Measurements from ENCODE around the gene VPS33A. TPM values are rescaled to one million over a fixed set of nuclear protein-coding genes. Genes with fewer than 3 reads are reported as not detected.
A peak's percentile ranks its signal among the peaks of the same experiment; 100 is the strongest.

Gene VPS33A
- total RNA-seq (2021; fragmentation: NEBNext Ultra II Directional; extraction: Animal tissue kit (Norgen Biotek cat#: 25700)) (40.2 and 41.8 TPM in 2 replicates), polyA plus RNA-seq (2011; rRNA removed) (16.4 and 18.7 TPM in 2 replicates), polyA minus RNA-seq (2011; rRNA and poly(A)+ RNA removed) (19.4 and 28.7 TPM in 2 replicates)
- 21.1 TPM for polyA plus RNA-seq (2011; cell fraction: cytosol; rRNA removed)
- 17.7 TPM for polyA plus RNA-seq (2011; cell fraction: nucleus; rRNA removed)
- 25.6 to 39.2 TPM (median 28.9 TPM) in 4 replicates for polyA plus RNA-seq (2012, experiment 1 of 2)
- 10.8 TPM for polyA plus RNA-seq (2012, experiment 2 of 2)
- 17.1 TPM for polyA plus RNA-seq (2013, experiment 1 of 2)
- 17.5 TPM for polyA plus RNA-seq (2013, experiment 2 of 2)
- 17.2 TPM for polyA minus RNA-seq (2011; cell fraction: cytosol; rRNA and poly(A)+ RNA removed)
- polyA minus RNA-seq (2011; cell fraction: nucleus; rRNA and poly(A)+ RNA removed): 7.3 TPM
- long read RNA-seq, experiment 1, full-length matches to known transcripts: 6 of 30 reads
- long read RNA-seq, experiment 1, partial matches to known transcripts: 12 of 30 reads
- long read RNA-seq, experiment 1, other reads (novel, unspliced or antisense): 12 of 30 reads
- long read RNA-seq, experiment 2, full-length matches to known transcripts: 31 of 68 reads
- long read RNA-seq, experiment 2, partial matches to known transcripts: 26 of 68 reads
- long read RNA-seq, experiment 2, other reads (novel, unspliced or antisense): 11 of 68 reads

DNA sequence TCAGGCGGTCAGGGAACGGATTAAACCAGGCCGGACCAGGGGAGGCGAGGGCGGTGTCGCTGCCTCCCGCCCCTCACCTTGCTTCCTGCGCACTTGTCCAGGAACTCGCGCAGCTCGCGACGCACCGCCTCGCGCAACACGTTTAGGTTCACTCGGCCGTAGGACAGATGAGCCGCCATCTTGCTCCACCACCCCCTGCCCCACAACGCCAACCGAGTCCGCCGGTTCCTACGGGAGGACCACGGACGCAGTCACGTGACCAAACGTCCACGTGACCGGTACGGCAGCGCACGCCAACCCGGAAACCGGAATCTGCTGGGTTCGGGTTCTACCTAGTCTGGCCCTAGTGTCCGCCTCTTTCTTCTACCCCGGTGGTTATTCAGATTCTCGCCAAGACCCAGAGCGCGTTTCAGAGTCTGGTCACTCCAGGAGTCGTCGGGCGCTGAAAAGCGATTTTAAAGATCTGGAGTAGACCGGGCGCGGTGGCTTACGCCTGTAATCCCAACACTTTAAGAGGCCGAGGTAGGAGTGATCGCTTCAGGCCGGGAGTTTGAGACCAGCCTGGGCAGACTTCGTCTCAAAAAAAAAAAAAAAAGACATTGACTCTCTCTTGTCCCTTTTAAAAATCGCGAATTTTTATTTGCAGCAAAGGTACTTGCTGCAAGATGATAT lies at the start of gene VPS33A:
TSS of gene VPS33A (minus strand) at position 265 of the 672 bp plus-strand sequence. CDS start at position 179, 86 bp downstream.
- Histone ChIP-seq H3K27ac (ENCODE audit: low read depth, low read length) (peak within 1 kb of the TSS; percentile 86), H3K9me3 (ENCODE audit: insufficient read depth in 2 of 2, low read depth in 1 of 2, low read length in 1 of 2) (no peaks in the 10 kb centered on the region), H3K79me1 (ENCODE audit: low read depth, low read length) (no peaks in the 10 kb centered on the region), H3K27me3 (replicated peaks in 1 of 4; ENCODE audit: control insufficient read depth in 3 of 4, extremely low read depth in 1 of 4, insufficient read depth in 3 of 4, low read length in 3 of 4) (no peaks in the 10 kb centered on the region), H3K14ac (ENCODE audit: insufficient read length) (no peak within 1 kb of the TSS), H2BK120ac (replicated peaks; ENCODE audit: low read depth, low read length) (no peak within 1 kb of the TSS), H3K36me3 (ENCODE audit: control insufficient read depth in 2 of 4, insufficient read depth in 4 of 4, low read length in 3 of 4) (peaks cover 0 to 7% (median 3%) of the 10 kb centered on the region in 4 experiments; a peak in 5 of 8 replicates), H3K4me1 (replicated peaks in 1 of 4; ENCODE audit: control insufficient read depth in 3 of 4, insufficient read depth in 4 of 4, low read length in 3 of 4) (no peaks in the 10 kb centered on the region; a peak in 2 of 7 replicates), H3K4me3 (ENCODE audit: extremely low read depth in 1 of 4, insufficient read depth in 2 of 4, low read depth in 3 of 4, low read length in 4 of 4) (peak within 1 kb of the TSS; percentile 54 to 99 (median 94)), H2AFZ (ENCODE audit: low read length) (peak within 1 kb of the TSS; percentile 97), H3K56ac (replicated peaks; ENCODE audit: insufficient read length, low read depth, low read length) (peak within 1 kb of the TSS; percentile 80), H3K23me2 (ENCODE audit: low read depth, low read length) (peaks cover 2% of the 10 kb centered on the region; the same call in 1 of the 2 replicates), H2AK5ac (ENCODE audit: low read depth, low read length) (no peak within 1 kb of the TSS), H2BK20ac (ENCODE audit: low read length) (no peak within 1 kb of the TSS), H3K9ac (replicated peaks in 1 of 4; ENCODE audit: extremely low read depth in 1 of 4, low read depth in 3 of 4, low read length in 3 of 4) (peak within 1 kb of the TSS; percentile 75 to 97 (median 88)), H2BK12ac (ENCODE audit: low read depth, low read length) (peak within 1 kb of the TSS; percentile 68; the same call in 1 of the 2 replicates), H2BK5ac (ENCODE audit: low read depth, low read length) (peak within 1 kb of the TSS; percentile 99), H3K18ac (ENCODE audit: extremely low read depth, low read length) (peak within 1 kb of the TSS; percentile 94), H3K23ac (ENCODE audit: insufficient read length) (no peak within 1 kb of the TSS), H2BK15ac (ENCODE audit: low read length) (peak within 1 kb of the TSS; percentile 46; the same call in 1 of the 2 replicates), H4K8ac (ENCODE audit: extremely low read depth, insufficient read depth, low read length) (peak within 1 kb of the TSS; percentile 100), H3K4ac (replicated peaks; ENCODE audit: insufficient read length, low read depth, low read length) (no peak within 1 kb of the TSS), H4K20me1 (replicated peaks in 1 of 2; ENCODE audit: control insufficient read depth in 1 of 2, insufficient read depth in 2 of 2, low read length in 2 of 2) (no peaks in the 10 kb centered on the region), H4K91ac (replicated peaks; ENCODE audit: insufficient read length, low read length) (peak within 1 kb of the TSS; percentile 99), H3K79me2 (ENCODE audit: control insufficient read depth in 1 of 2, insufficient read depth in 2 of 2, low read length in 2 of 2) (peaks cover 0 to 7% of the 10 kb centered on the region in 2 experiments; a peak in 1 of 4 replicates), H3K4me2 (ENCODE audit: insufficient read depth in 1 of 2, low read depth in 2 of 2, low read length in 2 of 2) (peak within 1 kb of the TSS; percentile 74 to 98), H4K5ac (ENCODE audit: insufficient read length, low read depth, low read length) (peak within 1 kb of the TSS; percentile 81)
- FAIRE-seq (no peak), DNase-seq (ENCODE audit: low read depth in 1 of 2, low spot score in 2 of 2) (peak; percentile 96 to 98)
- ChIA-PET POLR2A (ENCODE audit: partially characterized antibody) (interaction anchor here (0.6 to 1.6 kb wide), 9 partner anchors 9 to 378 kb away, joined by 3 to 6 read pairs (median 3); partner anchors contain the start of gene CFAP251), CTCF (ENCODE audit: partially characterized antibody) (interaction anchor here (0.6 to 1.3 kb wide), 5 partner anchors 15 to 805 kb away, joined by 3 to 7 read pairs (median 3); no protein-coding TSS in a partner anchor)
- 1% methylated on average over 54 of the region's 56 CpGs; no CpG with 5 or more reads in 1 of the 2 experiments for WGBS, 2 experiments (ENCODE audit: extremely low coverage in 1 of 2, insufficient coverage in 1 of 2, insufficient read length in 1 of 2, insufficient replicate concordance in 2 of 2, low coverage in 1 of 2, low lambda C conversion rate in 2 of 2, missing lambda C conversion rate in 1 of 2)
- peak; percentile 56 for TF ChIP-seq KDM4A (IDR thresholded peaks at IDR 0.05; ENCODE audit: low read depth, low read length, severe bottlenecking)
- TF ChIP-seq CBX8 (IDR thresholded peaks at IDR 0.05; ENCODE audit: borderline replicate concordance, low read depth, low read length): no peak
- TF ChIP-seq TEAD4 (IDR thresholded peaks at IDR 0.05; ENCODE audit: low read depth, low read length): no peak
- TF ChIP-seq HDAC2 (IDR thresholded peaks at IDR 0.05; ENCODE audit: borderline replicate concordance in 1 of 2, low read depth in 2 of 2, low read length in 2 of 2): peak in 1 of 2 experiments; percentile 99; a peak in 2 of 4 replicates
- peak; percentile 74; the same call in 1 of the 2 replicates for TF ChIP-seq SP1 (IDR thresholded peaks at IDR 0.05; ENCODE audit: low read depth, low read length)
- TF ChIP-seq TAF1 (IDR thresholded peaks at IDR 0.05; ENCODE audit: low read depth, low read length): peak; percentile 86
- TF ChIP-seq NANOG (IDR thresholded peaks at IDR 0.05; ENCODE audit: insufficient read depth, low read depth, low read length, poor library complexity, severe bottlenecking): peak; percentile 78
- TF ChIP-seq NRF1 (IDR thresholded peaks at IDR 0.05; ENCODE audit: low read depth, low read length): peak; percentile 25; the same call in 1 of the 2 replicates
